HepG2 (cell line): ENCODE measurements around the gene RGS14. TPM values are rescaled to one million over a fixed set of nuclear protein-coding genes. Genes with fewer than 3 reads are reported as not detected.

Experiments
- AHR ChIP-seq: IDR thresholded peaks from 2 replicates; pipeline ENCODE4 v1.6.1; 2018; ENCODE audit warnings: missing genetic modification reagents, missing compliant biosample characterization
- CHCHD3 ChIP-seq: sonication (generic); formaldehyde crosslinking; IDR thresholded peaks from 2 replicates; pipeline ENCODE4 v1.8.0; 2022; ENCODE audit warnings: mild to moderate bottlenecking, missing genetic modification reagents, moderate library complexity
- ELF1 ChIP-seq: sonication (generic); formaldehyde crosslinking; IDR thresholded peaks from 2 replicates; pipeline ENCODE4 v1.4.0; 2020; ENCODE audit warnings: missing genetic modification reagents
- ETV5 ChIP-seq: IDR thresholded peaks from 2 replicates; pipeline ENCODE4 v1.6.1; 2018; ENCODE audit warnings: missing biosample characterization, missing genetic modification reagents, inconsistent platforms, borderline replicate concordance
- GATAD1 ChIP-seq: IDR thresholded peaks from 2 replicates; pipeline ENCODE4 v1.6.1; 2016; ENCODE audit warnings: missing genetic modification reagents, missing compliant biosample characterization
- HMG20B ChIP-seq: conservative IDR thresholded peaks from 2 replicates; pipeline ENCODE4 v1.6.1; 2016; ENCODE audit warnings: missing genetic modification reagents, missing compliant biosample characterization
- HNRNPL ChIP-seq: fragments of 200-400 bp; formaldehyde crosslinking; IDR thresholded peaks from 2 replicates; pipeline ENCODE4 v1.6.1; 2017; ENCODE audit warnings: mild to moderate bottlenecking, low read depth, low read length
- HOXA3 ChIP-seq: sonication (generic); formaldehyde crosslinking; IDR thresholded peaks from 2 replicates; pipeline ENCODE4 v1.5.0; 2020; ENCODE audit warnings: missing genetic modification reagents
- MTERF4 ChIP-seq: sonication (generic); formaldehyde crosslinking; IDR thresholded peaks from 2 replicates; pipeline ENCODE4 v1.8.0; 2023; ENCODE audit warnings: mild to moderate bottlenecking, missing genetic modification reagents
- PCBP2 ChIP-seq: fragments of 200-400 bp; formaldehyde crosslinking; optimal IDR thresholded peaks from 2 replicates; pipeline ENCODE3; 2018; ENCODE audit warnings: low read length, low read depth; ENCODE audit not compliant: poor library complexity, severe bottlenecking
- SAP130 ChIP-seq: IDR thresholded peaks from 2 replicates; pipeline ENCODE4 v1.6.1; 2016; ENCODE audit warnings: low read depth
- SNRNP70 ChIP-seq: fragments of 200-400 bp; formaldehyde crosslinking; IDR thresholded peaks from 2 replicates; pipeline ENCODE4 v1.6.1; 2017; ENCODE audit warnings: mild to moderate bottlenecking, low read depth, low read length, moderate library complexity
- XRCC5 ChIP-seq: fragments of 200-400 bp; formaldehyde crosslinking; optimal IDR thresholded peaks from 2 replicates; pipeline ENCODE3; 2017; ENCODE audit warnings: mild to moderate bottlenecking, low read length
- ZBTB10 ChIP-seq: sonication (generic); formaldehyde crosslinking; IDR thresholded peaks from 2 replicates; pipeline ENCODE4 v1.4.0; 2020; ENCODE audit warnings: missing genetic modification reagents, borderline replicate concordance
- ZFP1 ChIP-seq: IDR thresholded peaks from 2 replicates; pipeline ENCODE4 v1.6.1; 2016
- ZNF124 ChIP-seq: sonication (generic); formaldehyde crosslinking; IDR thresholded peaks from 2 replicates; pipeline ENCODE4 v1.4.0; 2020; ENCODE audit warnings: missing genetic modification reagents
- ZNF605 ChIP-seq: sonication (generic); formaldehyde crosslinking; IDR thresholded peaks from 2 replicates; pipeline ENCODE4 v1.8.0; 2022; ENCODE audit warnings: mild to moderate bottlenecking, missing genetic modification reagents
- ZNF646 ChIP-seq: sonication (generic); formaldehyde crosslinking; IDR thresholded peaks from 2 replicates; pipeline ENCODE4 v1.9.0; 2021; ENCODE audit warnings: mild to moderate bottlenecking, missing genetic modification reagents
- ZSCAN20 ChIP-seq: sonication (generic); formaldehyde crosslinking; IDR thresholded peaks from 2 replicates; pipeline ENCODE4 v1.4.0; 2020; ENCODE audit warnings: missing genetic modification reagents, mild to moderate bottlenecking, borderline replicate concordance
- ZSCAN22 ChIP-seq: sonication (generic); formaldehyde crosslinking; IDR thresholded peaks from 2 replicates; pipeline ENCODE4 v1.4.0; 2020; ENCODE audit warnings: mild to moderate bottlenecking, missing genetic modification reagents
- polyA plus RNA-seq, 8 experiments: library from polyadenylated mRNA; depleted of rRNA in 3 of 8; stranded (reverse) in 7 of 8; unstranded in 1 of 8; fragments of >200 nt; fragmentation: Illumina TruSeq in 4 of 8; extraction: Trizol in 4 of 8; gene quantifications; 2 replicates each; pipeline versions ENCODE4 v1.2.1 to v1.2.3, GENCODE V29; 2011 to 2016; ENCODE audit warnings: low read depth in 4 of 8, missing spikeins in 1 of 8, mixed read lengths in 1 of 8; ENCODE audit not compliant: insufficient read depth in 1 of 8
- total RNA-seq, 5 experiments: library from RNA; depleted of rRNA; stranded (reverse); fragments of >200 nt; fragmentation: Illumina TruSeq; extraction: Trizol; gene quantifications; 2 replicates each; pipeline ENCODE4 v1.2.3, GENCODE V29; 2016; ENCODE audit warnings: low read depth in 1 of 5

RGS14 gene
- total and polyA plus RNA-seq, 2 of the 13 experiments (the other 11 are each of a cell fraction or from before 2014, with no cell fraction given) = 11.1 to 17.2 TPM

- TF ChIP-seq ZNF646 (CRISPR knock-in tag) = 0 out of 2 replicates have a peak, but pooled peaks have one; percentile 20
- no peak; the same call in 1 of the 2 replicates for TF ChIP-seq GATAD1
- no peak for TF ChIP-seq SNRNP70
- no peak for TF ChIP-seq ZNF605 (CRISPR knock-in tag)
- peak; percentile 44; the same call in 1 of the 2 replicates for TF ChIP-seq ZBTB10 (CRISPR knock-in tag)
- 0 out of 2 replicates have a peak, but pooled peaks have one; percentile 21 for TF ChIP-seq HOXA3
- peak; percentile 77 for TF ChIP-seq MTERF4 (CRISPR knock-in tag)
- peak; percentile 14; the same call in 1 of the 2 replicates for TF ChIP-seq ZFP1 (CRISPR knock-in tag)
- TF ChIP-seq ZNF124 (CRISPR knock-in tag) = peak; percentile 45; the same call in 1 of the 2 replicates
- TF ChIP-seq ZSCAN22 = no peak
- 0 out of 2 replicates have a peak, but pooled peaks have one; percentile 5 for TF ChIP-seq HNRNPL
- TF ChIP-seq XRCC5 = peak; percentile 13
- no peak for TF ChIP-seq HMG20B (CRISPR knock-in tag)
- peak; percentile 24; the same call in 1 of the 2 replicates for TF ChIP-seq SAP130 (CRISPR knock-in tag)
- TF ChIP-seq CHCHD3 (CRISPR knock-in tag) = no peak
- no peak for TF ChIP-seq ZSCAN20 (CRISPR knock-in tag)
- TF ChIP-seq PCBP2 = no peak
- TF ChIP-seq ETV5 = 0 out of 2 replicates have a peak, but pooled peaks have one; percentile 10
- no peak for TF ChIP-seq AHR (CRISPR knock-in tag)
- TF ChIP-seq ELF1 (CRISPR knock-in tag) = peak; percentile 59; the same call in 1 of the 2 replicates
Observed at GRCh38 chr5:177377851-177378776, 20.4 kb downstream of the RGS14 start (continued).
